Kidney epithelial cell (primary cell): Measurements from ENCODE around the gene ST8SIA1. TPM values are rescaled to one million over a fixed set of nuclear protein-coding genes. Genes with fewer than 3 reads are reported as not detected.

Source experiments
- DNase-seq: peaks from one replicate; pipeline ENCODE4 v3.0.0-alpha.2; 2010; ENCODE audit warnings: low read depth
- H3K27me3 ChIP-seq: 2 replicates; pipeline ENCODE4 v1.6.0; 2011; ENCODE audit warnings: low read length; ENCODE audit not compliant: control insufficient read depth, insufficient read depth
- H3K36me3 ChIP-seq: 2 replicates; pipeline ENCODE4 v1.5.1; 2011; ENCODE audit warnings: low read length; ENCODE audit not compliant: control insufficient read depth, insufficient read depth
- H3K4me3 ChIP-seq: 2 replicates; pipeline ENCODE4 v1.5.1; 2011; ENCODE audit warnings: low read depth, mild to moderate bottlenecking, control low read depth, low read length
- CTCF ChIP-seq: IDR thresholded peaks from 2 replicates; pipeline ENCODE4 v1.5.1; 2011; ENCODE audit warnings: mild to moderate bottlenecking, moderate library complexity, low read length, control low read depth, inconsistent platforms; ENCODE audit not compliant: insufficient read depth, poor library complexity, severe bottlenecking
- total RNA-seq: library from RNA; depleted of rRNA; stranded (reverse); fragments of >200 nt; gene quantifications from 2 replicates; pipeline ENCODE4 v1.2.3, GENCODE V29; 2015

The ST8SIA1 gene
- total RNA-seq, 1 donor from 2014 or later: 0.21 TPM

GRCh38 chr12:22333713-22334409, 646 bp downstream of the ST8SIA1 start:
- Histone ChIP-seq H3K36me3 (no peaks in the 10 kb centered on the region), H3K4me3 (peak overlapping the region; percentile 50), H3K27me3 (peaks cover 23% of the 10 kb centered on the region)
- no peak for TF ChIP-seq CTCF
- no peak for DNase-seq

GRCh38 chr12:22333186-22333712, 1.3 kb downstream of the ST8SIA1 start:
- no peaks in the 10 kb centered on the region for H3K36me3 ChIP-seq
- H3K27me3 ChIP-seq: peaks cover 23% of the 10 kb centered on the region
- no peak overlapping the region for H3K4me3 ChIP-seq
- TF ChIP-seq CTCF: no peak
- DNase-seq: no peak

- TF ChIP-seq CTCF: no peak
- no peaks in the 10 kb centered on the region for H3K36me3 ChIP-seq
These were observed 2.3 kb downstream of the ST8SIA1 start for GRCh38 chr12:22332202-22332601.

GRCh38 chr12:22329621-22330020, 4.9 kb downstream of the ST8SIA1 start:
- Histone ChIP-seq H3K36me3 (no peaks in the 10 kb centered on the region), H3K27me3 (peaks cover 20% of the 10 kb centered on the region), H3K4me3 (no peak overlapping the region)
- DNase-seq: no peak
- TF ChIP-seq CTCF: no peak

More at GRCh38 chr12:22332202-22332601, 2.3 kb downstream of the ST8SIA1 start:
- no peak for DNase-seq
- H3K4me3 ChIP-seq: no peak overlapping the region
- H3K27me3 ChIP-seq: peaks cover 23% of the 10 kb centered on the region

- TF ChIP-seq CTCF: no peak
- no peak for DNase-seq
- H3K36me3 ChIP-seq: no peaks in the 10 kb centered on the region
- no peaks in the 10 kb centered on the region for H3K27me3 ChIP-seq
- no peak overlapping the region for H3K4me3 ChIP-seq
These were observed 9.3 kb downstream of the ST8SIA1 start for GRCh38 chr12:22325218-22325617.

- H3K36me3 ChIP-seq: no peaks in the 10 kb centered on the region
- no peak overlapping the region for H3K4me3 ChIP-seq
- no peaks in the 10 kb centered on the region for H3K27me3 ChIP-seq
- DNase-seq: no peak
- no peak for TF ChIP-seq CTCF
These were observed 12.4 kb downstream of the ST8SIA1 start for GRCh38 chr12:22322091-22322490.
